MM.1S (cell line): ENCODE data around the gene ISG15.

Experiments
- DNase-seq: peaks from one replicate; pipeline ENCODE4 v3.0.0-alpha.2; 2015
- H2AFZ ChIP-seq: fragments of 300-600 bp; sonication (generic); 2 replicates; pipeline ENCODE4 v1.6.0; 2016; ENCODE audit warnings: antibody characterized with exemption, low read length
- H3F3A ChIP-seq: fragments of 300-600 bp; sonication (generic); 2 replicates; pipeline ENCODE4 v1.6.1; 2016; ENCODE audit warnings: mild to moderate bottlenecking, antibody characterized with exemption, low read length, moderate library complexity, mixed read lengths; ENCODE audit not compliant: insufficient read depth
- H3K27ac ChIP-seq: fragments of 300-600 bp; sonication (generic); 2 replicates; pipeline ENCODE4 v1.5.1; 2016; ENCODE audit warnings: mild to moderate bottlenecking, low read length
- H3K27me3 ChIP-seq: fragments of 300-600 bp; sonication (generic); replicated peaks from 2 replicates; pipeline ENCODE4 v1.6.0; 2016; ENCODE audit warnings: low read length; ENCODE audit not compliant: insufficient read depth
- H3K36me3 ChIP-seq: fragments of 300-600 bp; sonication (generic); replicated peaks from 2 replicates; pipeline ENCODE4 v1.6.1; 2016; ENCODE audit warnings: mild to moderate bottlenecking, low read length, mixed read lengths; ENCODE audit not compliant: insufficient read depth
- H3K4me1 ChIP-seq: fragments of 300-600 bp; sonication (generic); 2 replicates; pipeline ENCODE4 v1.6.1; 2016; ENCODE audit warnings: low read length, mixed read lengths
- H3K4me2 ChIP-seq: fragments of 300-600 bp; sonication (generic); 2 replicates; pipeline ENCODE4 v1.6.0; 2016; ENCODE audit warnings: low read depth, low read length
- H3K4me3 ChIP-seq: fragments of 300-600 bp; sonication (generic); 2 replicates; pipeline ENCODE4 v1.5.1; 2016; ENCODE audit warnings: low read length, mixed read lengths
- H3K79me2 ChIP-seq: fragments of 300-600 bp; sonication (generic); 2 replicates; pipeline ENCODE4 v1.6.1; 2016; ENCODE audit warnings: mixed run types, low read length, mixed read lengths
- H3K9ac ChIP-seq: fragments of 300-600 bp; sonication (generic); 2 replicates; pipeline ENCODE4 v1.6.1; 2016; ENCODE audit warnings: low read length, mixed read lengths
- H3K9me2 ChIP-seq: fragments of 300-600 bp; sonication (generic); replicated peaks from 2 replicates; pipeline ENCODE4 v1.6.1; 2016; ENCODE audit warnings: mild to moderate bottlenecking, low read length, mixed read lengths; ENCODE audit not compliant: insufficient read depth
- H3K9me3 ChIP-seq: fragments of 300-600 bp; sonication (generic); replicated peaks from 2 replicates; pipeline ENCODE4 v1.6.1; 2016; ENCODE audit warnings: mild to moderate bottlenecking, low read length, mixed read lengths; ENCODE audit not compliant: insufficient read depth
- H4K20me1 ChIP-seq: fragments of 300-600 bp; sonication (generic); 2 replicates; pipeline ENCODE4 v1.6.1; 2016; ENCODE audit warnings: mild to moderate bottlenecking, low read length, moderate library complexity, mixed read lengths; ENCODE audit not compliant: insufficient read depth
- CTCF ChIP-seq: fragments of 300-600 bp; sonication (generic); IDR thresholded peaks from 2 replicates; pipeline ENCODE4 v1.5.1; 2016; ENCODE audit warnings: antibody characterized with exemption, low read length, mixed read lengths
- EZH2 ChIP-seq: fragments of 300-600 bp; sonication (generic); optimal IDR thresholded peaks from 2 replicates; pipeline ENCODE3; 2017; ENCODE audit warnings: low read depth, mild to moderate bottlenecking, antibody characterized with exemption, low read length, mixed read lengths
- EZH2phosphoT487 ChIP-seq: fragments of 300-600 bp; sonication (generic); IDR thresholded peaks from 2 replicates; pipeline ENCODE4 v1.6.1; 2018; ENCODE audit warnings: antibody characterized with exemption, low read length

The ISG15 gene

GRCh38 chr1:1044455-1045078 is 31.3 kb downstream of the ISG15 start:
- Histone ChIP-seq H3K9ac (no peak overlapping the region), H3K27ac (no peak overlapping the region), H3K4me2 (no peak overlapping the region), H4K20me1 (no peaks in the 10 kb centered on the region), H3K27me3 (peaks cover 64% of the 10 kb centered on the region), H3K9me3 (no peaks in the 10 kb centered on the region), H3F3A (no peaks in the 10 kb centered on the region), H3K79me2 (no peaks in the 10 kb centered on the region), H3K4me3 (no peak overlapping the region), H3K9me2 (no peaks in the 10 kb centered on the region), H2AFZ (no peak overlapping the region), H3K4me1 (no peaks in the 10 kb centered on the region), H3K36me3 (no peaks in the 10 kb centered on the region)
- DNase-seq = no peak
- TF ChIP-seq CTCF = no peak
- no peak for TF ChIP-seq EZH2
- no peak for TF ChIP-seq EZH2phosphoT487

DNA sequence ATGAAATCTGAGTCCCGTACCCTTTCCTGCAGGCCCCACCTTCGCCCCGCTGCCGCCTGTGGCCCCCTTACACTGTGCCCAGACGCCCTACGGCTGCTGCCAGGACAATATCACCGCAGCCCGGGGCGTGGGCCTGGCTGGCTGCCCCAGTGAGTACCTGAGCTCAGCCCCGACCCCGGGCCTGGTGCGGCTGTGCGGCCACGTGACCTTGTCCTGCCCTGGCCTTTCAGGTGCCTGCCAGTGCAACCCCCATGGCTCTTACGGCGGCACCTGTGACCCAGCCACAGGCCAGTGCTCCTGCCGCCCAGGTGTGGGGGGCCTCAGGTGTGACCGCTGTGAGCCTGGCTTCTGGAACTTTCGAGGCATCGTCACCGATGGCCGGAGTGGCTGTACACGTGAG is 31.8 kb downstream of the ISG15 start:
- H3K27me3 ChIP-seq = peaks cover 58% of the 10 kb centered on the region
- H2AFZ ChIP-seq = no peak overlapping the region
- TF ChIP-seq CTCF = no peak
- H3K9me2 ChIP-seq = no peaks in the 10 kb centered on the region
- H3K4me1 ChIP-seq = no peaks in the 10 kb centered on the region
- no peak overlapping the region for H3K27ac ChIP-seq
- no peaks in the 10 kb centered on the region for H3K36me3 ChIP-seq
- no peaks in the 10 kb centered on the region for H3F3A ChIP-seq
- H4K20me1 ChIP-seq = no peaks in the 10 kb centered on the region
- no peaks in the 10 kb centered on the region for H3K9me3 ChIP-seq
- DNase-seq = no peak
- H3K79me2 ChIP-seq = no peaks in the 10 kb centered on the region
- no peak overlapping the region for H3K4me2 ChIP-seq
- no peak overlapping the region for H3K9ac ChIP-seq
- H3K4me3 ChIP-seq = no peak overlapping the region

DNA sequence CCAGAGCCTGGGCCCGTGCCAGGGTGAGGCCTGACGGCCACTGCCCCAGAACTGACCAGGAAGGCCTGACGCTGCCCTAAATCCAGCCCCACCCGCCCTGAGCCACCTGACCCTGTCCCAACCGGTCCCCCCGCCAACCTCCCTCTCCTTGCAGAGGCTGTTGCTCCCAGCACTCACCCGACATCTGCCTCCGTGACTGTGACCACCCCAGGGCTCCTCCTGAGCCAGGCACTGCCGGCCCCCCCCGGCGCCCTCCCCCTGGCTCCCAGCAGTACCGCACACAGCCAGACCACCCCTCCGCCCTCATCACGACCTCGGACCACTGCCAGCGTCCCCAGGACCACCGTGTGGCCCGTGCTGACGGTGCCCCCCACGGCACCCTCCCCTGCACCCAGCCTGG is 32.9 kb downstream of the ISG15 start:
- Histone ChIP-seq H3K27me3 (peaks cover 61% of the 10 kb centered on the region), H3K9me2 (no peaks in the 10 kb centered on the region), H3K9ac (no peak overlapping the region), H3K79me2 (no peaks in the 10 kb centered on the region), H3K9me3 (no peaks in the 10 kb centered on the region), H2AFZ (no peak overlapping the region), H3K4me3 (no peak overlapping the region), H3K4me1 (no peaks in the 10 kb centered on the region), H3K36me3 (no peaks in the 10 kb centered on the region), H4K20me1 (no peaks in the 10 kb centered on the region), H3K27ac (no peak overlapping the region), H3F3A (no peaks in the 10 kb centered on the region), H3K4me2 (no peak overlapping the region)
- no peak for TF ChIP-seq EZH2phosphoT487
- no peak for TF ChIP-seq EZH2
- no peak for TF ChIP-seq CTCF
- no peak for DNase-seq
